PFSK-1 (cell line): ENCODE data around the gene S100A1.
A peak's percentile ranks its signal among the peaks of the same experiment; 100 is the strongest.

Experiments
- POLR2AphosphoS5 ChIP-seq: IDR thresholded peaks from 2 replicates; pipeline ENCODE4 v1.6.1; 2012; ENCODE audit warnings: low read depth, mild to moderate bottlenecking, control low read depth, low read length, moderate library complexity
- TAF1 ChIP-seq: IDR thresholded peaks from 2 replicates; pipeline ENCODE4 v1.6.1; 2012; ENCODE audit warnings: low read length, control low read depth, borderline replicate concordance; ENCODE audit not compliant: insufficient read depth
- TF ChIP-seq, protein P1 (sequence below), 2 experiments: IDR thresholded peaks; 2 replicates each; pipeline versions ENCODE4 v1.6.1 to v1.8.0; 2011 to 2012; ENCODE audit warnings: low read depth in 2 of 2, low read length in 2 of 2, control low read depth in 1 of 2, inconsistent platforms in 1 of 2, mild to moderate bottlenecking in 1 of 2, moderate library complexity in 1 of 2; ENCODE audit not compliant: insufficient read depth in 1 of 2

GRCh38 chr1:153626904-153627714 lies 1.1 kb upstream of the S100A1 start, which contains the start of gene S100A13:
- TF ChIP-seq TAF1 = peak; percentile 88
- peak; percentile 98 for TF ChIP-seq POLR2AphosphoS5
- TF ChIP-seq, protein P1, sequence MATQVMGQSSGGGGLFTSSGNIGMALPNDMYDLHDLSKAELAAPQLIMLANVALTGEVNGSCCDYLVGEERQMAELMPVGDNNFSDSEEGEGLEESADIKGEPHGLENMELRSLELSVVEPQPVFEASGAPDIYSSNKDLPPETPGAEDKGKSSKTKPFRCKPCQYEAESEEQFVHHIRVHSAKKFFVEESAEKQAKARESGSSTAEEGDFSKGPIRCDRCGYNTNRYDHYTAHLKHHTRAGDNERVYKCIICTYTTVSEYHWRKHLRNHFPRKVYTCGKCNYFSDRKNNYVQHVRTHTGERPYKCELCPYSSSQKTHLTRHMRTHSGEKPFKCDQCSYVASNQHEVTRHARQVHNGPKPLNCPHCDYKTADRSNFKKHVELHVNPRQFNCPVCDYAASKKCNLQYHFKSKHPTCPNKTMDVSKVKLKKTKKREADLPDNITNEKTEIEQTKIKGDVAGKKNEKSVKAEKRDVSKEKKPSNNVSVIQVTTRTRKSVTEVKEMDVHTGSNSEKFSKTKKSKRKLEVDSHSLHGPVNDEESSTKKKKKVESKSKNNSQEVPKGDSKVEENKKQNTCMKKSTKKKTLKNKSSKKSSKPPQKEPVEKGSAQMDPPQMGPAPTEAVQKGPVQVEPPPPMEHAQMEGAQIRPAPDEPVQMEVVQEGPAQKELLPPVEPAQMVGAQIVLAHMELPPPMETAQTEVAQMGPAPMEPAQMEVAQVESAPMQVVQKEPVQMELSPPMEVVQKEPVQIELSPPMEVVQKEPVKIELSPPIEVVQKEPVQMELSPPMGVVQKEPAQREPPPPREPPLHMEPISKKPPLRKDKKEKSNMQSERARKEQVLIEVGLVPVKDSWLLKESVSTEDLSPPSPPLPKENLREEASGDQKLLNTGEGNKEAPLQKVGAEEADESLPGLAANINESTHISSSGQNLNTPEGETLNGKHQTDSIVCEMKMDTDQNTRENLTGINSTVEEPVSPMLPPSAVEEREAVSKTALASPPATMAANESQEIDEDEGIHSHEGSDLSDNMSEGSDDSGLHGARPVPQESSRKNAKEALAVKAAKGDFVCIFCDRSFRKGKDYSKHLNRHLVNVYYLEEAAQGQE (IDR thresholded peaks at IDR 0.05; ENCODE audit: insufficient read depth in 1 of 2, low read depth in 2 of 2, low read length in 2 of 2) = 0 out of 4 replicates have a peak, but pooled peaks of 1 of the 2 experiments have one; percentile 56
